Measurements from ENCODE around the gene GSTO2.
"Not testable (repeated sequence)": the region's sequence is repeated elsewhere in the genome, so short reads cannot be mapped to it uniquely, and the experiment has no call there.

GSTO2 gene

DNA sequence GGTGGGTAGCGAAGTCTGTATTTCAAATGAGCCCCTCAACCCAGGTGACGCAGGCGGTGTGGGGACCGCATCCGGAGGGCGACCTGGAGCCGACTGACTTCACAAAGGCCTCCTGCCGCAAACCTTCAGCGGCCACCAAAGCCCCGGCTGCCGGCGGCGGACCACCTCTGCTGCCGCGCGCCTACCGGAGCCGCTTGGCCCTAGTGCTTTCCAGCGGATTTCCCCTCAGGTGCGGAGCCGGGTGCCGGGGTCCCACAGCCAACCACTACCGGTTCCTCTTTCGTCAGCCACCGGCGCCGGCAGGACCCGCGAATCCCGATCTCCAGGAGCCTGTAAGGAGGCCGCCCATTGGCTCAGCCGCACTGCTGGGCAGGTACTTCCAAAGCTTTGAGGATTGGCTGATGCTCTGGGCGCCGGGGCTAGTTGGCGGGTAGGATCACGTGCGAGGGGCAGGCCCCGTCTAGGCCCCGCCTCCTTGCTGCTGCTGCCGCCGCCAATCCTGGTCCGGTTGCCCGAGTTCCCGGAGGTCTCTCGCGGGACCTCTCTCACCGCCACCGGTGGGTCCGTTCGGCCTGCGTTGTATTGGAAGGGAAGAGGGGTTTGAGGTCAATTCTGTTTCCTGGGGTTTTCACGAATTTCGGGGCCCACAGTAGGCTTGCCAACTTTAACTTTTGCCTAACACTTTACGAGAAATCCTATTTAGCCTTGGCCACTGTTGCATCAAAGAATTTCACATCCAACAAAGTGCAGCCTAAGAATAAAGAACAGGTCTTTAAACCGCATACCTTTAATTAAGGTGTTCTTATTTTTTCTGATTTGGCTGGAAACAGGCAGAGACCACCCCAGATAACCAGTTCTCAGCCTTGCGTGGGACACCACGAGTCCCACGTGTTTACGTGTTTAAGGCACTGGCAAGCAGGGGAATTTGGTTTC is at the start of gene GSTO2:
Gene GSTO2, plus strand, starts transcription at position 472 of the 933 bp plus-strand sequence. CDS start 5,732 bp downstream, outside the sequence.
- peak; percentile 94 to 99 (median 96) for DNase-seq (ENCODE audit: low read depth in 3 of 3)

DNA sequence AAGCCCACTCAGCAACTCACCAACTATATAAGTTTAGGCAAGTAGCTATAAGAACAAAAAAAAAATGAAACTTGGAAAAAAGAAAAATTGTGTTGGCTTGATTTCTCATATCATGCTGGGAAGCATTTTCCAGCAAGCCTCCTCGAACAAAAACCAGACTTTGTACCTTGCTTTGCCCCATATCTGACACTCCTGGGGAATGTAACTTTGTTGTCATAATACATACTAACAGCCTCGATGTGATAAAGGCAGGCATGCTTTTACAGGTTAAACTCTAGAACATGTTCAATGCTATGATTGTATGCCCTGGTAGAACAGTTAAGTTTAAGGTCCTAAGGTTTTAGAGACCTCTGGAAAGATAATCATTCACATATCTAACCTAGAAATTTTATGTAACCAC is 48.5 kb upstream of the GSTO2 start:
- no peak for DNase-seq (ENCODE audit: low read depth in 3 of 3)

DNA sequence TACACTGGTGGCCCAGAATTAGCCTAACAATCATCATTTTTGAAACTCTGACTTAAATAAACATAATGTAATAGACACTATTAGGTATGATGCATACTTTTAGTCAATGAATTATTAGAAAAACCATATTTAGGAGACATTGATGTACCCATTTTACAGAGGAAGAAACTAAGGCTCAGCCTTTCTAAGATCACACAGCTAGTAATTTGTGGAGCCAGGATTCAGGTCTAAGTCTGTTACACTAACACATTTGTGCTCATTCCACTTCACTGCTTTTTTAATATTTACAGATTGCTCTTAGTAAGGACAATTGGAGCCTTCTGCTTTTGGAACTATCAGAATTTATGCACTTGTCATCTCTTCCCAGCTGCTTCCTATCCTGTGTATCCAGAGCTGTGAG is 45.7 kb upstream of the GSTO2 start:
- DNase-seq (ENCODE audit: low read depth in 3 of 3) = no peak

DNA sequence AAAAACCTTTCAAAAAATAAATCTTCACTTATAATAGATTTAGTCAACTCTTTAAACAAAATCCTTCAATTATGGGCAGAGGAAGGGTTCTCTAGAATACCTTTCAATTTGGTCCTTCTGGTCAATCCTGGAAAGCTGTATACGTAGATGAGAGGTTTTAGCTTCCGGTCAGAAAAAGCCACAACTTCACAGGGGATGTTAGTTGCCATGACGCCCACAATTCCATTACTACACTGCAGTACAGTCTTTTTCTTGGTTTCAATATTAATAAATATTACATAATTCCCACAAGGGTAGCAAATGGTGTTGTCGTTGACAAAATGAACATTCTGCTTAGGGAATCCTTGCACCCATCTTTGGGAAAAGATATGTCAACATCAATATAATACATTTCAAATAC is 38.5 kb upstream of the GSTO2 start:
- DNase-seq (ENCODE audit: low read depth in 3 of 3) = no peak

DNA sequence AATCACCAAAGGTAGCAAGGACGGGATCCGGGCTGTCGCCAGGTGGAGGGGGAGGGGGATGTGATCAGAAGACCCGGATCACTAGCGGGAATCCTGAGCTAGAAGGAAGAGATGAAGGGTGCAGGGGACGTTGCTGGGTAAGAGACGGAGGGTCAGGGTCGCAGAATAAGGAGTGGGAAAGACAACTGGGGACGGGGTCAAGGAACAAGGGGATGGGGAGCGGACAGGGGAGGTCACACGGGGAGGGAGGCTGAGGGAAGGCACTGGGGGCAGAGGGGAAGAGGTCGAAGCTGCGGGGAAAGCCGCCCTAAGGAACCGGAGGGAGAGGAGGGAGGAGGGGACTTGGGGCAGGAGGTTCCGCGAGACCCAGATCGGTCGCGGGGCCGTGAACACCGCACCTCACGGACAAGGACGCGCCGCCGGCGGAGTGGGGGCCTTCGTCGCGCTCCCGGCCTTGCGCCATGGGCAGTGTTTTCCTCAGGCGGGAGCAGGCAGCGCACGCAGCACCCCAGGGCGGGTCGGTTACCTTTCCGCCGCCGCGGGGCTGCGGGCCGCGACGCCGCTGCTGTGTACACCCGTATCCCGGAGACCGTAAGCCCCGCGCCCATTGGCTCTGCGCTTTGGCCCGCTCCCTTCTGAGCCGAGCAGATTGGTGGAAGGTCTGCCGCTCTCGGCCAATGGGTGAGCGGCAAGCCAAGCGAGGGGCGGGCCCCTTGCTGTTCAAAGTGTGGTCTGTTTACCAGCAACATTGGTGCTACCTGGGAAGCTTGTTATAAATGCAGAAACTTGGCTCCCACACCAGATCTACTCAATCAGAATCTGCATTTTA is 37.0 kb upstream of the GSTO2 start, which contains the start of gene CFAP43:
Gene CFAP43, minus strand, starts transcription at position 581 of the 829 bp plus-strand sequence. Its CDS starts 118 bp downstream, at position 463.
- peak; percentile 98 to 99 (median 98) for DNase-seq (ENCODE audit: low read depth in 3 of 3)

DNA sequence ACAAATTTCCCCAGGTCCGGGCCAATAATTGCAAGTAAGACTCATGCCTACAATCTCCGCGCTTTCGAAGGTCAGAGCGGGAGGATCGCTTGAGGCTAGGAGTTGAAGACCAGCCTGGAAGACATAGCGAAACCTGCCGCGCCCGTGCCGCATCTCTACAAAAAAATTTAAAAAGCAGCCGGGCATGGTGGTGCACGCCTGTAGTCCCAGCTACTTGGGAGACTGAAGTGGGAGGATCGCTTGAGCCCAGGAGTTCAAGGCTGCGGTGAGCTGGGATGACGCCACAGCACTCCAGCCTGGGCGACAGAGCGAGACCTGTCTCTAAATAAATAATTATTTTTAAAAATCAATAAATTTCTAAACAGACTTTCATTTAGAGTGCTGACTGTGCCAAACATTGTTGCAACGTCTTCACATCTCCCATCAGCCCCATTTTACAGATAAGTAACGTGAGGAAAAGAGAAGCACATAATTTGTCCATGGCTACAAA is 36.3 kb upstream of the GSTO2 start:
- DNase-seq (ENCODE audit: low read depth in 3 of 3) = no peak

DNA sequence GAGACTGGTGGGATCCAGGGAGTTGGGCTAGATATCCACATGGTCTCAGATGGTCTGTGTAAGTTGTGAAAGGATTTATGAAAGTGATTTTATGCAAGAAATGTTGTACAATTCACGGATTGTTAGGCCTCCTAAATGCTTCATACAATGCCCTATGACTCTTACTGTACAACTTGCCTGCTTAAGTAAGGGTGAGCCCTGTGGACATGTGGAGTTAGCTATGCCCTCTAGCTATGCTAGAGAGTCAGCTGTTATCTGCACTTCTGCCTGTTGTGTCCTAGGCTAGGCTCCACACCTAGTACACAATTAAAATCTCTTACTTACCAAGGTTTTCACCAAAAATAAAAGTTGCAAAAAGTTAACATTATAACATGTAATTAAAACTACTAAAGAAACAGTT is 35.2 kb upstream of the GSTO2 start:
- no peak for DNase-seq (ENCODE audit: low read depth in 3 of 3)

DNA sequence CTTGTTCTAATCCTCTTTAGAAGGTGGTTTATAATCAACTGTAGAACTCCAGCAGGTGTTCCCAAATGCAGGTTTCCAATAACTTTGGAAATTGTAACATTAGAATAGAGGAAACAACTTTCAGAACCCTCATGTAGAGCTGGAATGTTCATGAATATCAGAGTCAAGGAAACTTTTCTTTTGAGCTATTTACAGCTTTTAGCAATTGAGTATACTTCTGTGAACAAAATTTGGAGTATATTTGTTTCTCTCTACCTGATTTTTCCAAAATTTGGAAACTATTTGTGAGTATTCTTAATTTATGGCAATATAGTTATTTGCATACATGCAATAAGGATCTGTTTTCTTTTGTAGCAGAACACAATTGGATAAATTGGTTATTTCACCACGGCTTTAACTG is 34.0 kb upstream of the GSTO2 start:
- no peak for DNase-seq (ENCODE audit: low read depth in 3 of 3)

DNA sequence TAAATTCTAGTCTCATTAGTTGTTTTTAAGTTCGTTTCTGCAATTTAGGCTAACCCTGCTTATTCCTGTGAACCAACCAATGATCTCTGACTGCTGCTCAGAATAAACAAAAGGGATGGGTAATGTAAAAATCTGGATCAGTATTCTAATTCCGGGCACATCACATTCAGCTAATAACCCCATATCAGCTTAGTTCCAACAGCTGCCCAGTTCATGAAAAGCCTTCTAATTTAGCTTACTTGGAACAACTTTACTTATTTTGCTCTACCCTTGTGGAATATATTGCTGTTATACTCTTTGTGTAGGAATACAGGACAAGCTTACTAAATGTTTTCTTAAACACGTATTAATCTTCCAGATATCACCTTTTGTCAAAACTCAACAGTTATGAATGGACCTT is 33.2 kb upstream of the GSTO2 start:
- DNase-seq (ENCODE audit: low read depth in 3 of 3) = no peak

DNA sequence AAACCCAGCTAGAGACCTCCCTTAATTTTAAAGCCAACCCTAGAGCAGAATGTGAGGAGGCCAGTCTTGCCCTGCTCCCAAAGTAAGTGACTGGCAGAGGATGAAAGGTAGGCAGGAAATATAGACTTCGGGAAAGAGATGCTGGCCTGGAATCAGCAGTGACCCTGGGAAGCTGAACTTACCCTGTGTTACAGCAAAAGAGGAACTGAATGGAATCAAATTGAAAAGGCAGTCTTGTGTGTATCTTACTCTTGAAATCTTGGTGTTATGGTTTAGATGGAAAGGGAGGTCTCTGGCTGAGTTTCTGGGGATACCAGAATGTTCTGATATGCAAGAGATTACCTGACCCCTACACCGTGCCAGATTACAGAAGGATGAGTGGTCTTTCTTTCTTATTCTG is 28.9 kb upstream of the GSTO2 start:
- DNase-seq (ENCODE audit: low read depth in 3 of 3) = no peak

DNA sequence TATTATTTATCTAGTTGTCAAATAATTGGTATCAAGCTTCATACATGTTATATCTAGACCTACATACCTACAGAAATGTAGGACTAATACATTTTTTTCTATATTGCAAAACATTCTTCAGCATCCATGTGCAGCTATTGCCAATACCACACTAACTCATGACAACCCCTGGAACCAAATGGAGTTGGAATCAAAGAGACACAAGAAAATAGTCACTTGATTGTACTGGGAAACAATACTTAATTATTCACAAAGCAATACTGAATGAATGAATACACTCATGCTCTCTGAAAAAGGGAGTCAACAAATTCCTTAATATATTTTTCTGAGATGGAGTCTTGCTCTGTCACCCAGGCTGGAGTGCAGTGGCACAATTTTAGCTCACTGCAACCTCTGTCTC is 26.4 kb upstream of the GSTO2 start:
- no peak for DNase-seq (ENCODE audit: low read depth in 3 of 3)

DNA sequence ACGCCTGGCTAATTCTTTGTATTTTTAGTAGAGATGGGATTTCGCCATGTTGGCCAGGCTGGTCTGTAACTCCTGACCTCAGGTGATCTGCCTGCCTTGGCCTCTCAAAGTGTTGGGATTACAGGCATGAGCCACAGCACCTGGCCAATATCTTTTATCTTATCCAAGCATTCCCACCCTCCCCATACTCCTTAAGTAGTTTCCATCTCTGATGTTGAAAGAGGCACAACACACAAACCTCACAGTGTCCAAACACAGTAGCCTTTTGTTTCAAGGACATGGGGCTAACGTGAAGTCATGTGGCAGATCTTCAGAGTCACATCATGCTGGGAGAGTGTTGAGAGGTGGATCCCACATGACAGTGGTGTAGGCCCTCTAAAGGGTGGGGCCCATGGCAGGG is 26.0 kb upstream of the GSTO2 start:
- DNase-seq (ENCODE audit: low read depth in 3 of 3) = not testable (repeated sequence)

DNA sequence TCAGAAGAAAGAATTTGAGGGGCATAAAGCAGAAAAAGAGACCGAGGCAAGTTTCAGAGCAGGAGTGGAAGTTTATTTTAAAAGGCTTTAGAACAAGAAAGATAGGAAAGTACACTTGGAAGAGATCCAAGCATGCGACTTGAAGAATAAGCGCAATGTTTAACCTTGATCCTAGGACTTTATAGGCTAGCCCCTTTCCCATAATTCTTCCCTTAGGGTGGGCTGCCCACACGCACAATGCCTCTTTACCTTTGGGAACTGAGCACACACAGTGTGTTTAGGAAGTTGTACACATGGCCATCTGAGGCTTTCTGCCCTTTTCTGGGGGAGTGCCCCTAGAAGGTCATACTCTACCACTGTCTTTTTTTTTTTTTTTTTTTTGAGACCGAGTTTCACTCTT is 25.5 kb upstream of the GSTO2 start:
- no peak for DNase-seq (ENCODE audit: low read depth in 3 of 3)

DNA sequence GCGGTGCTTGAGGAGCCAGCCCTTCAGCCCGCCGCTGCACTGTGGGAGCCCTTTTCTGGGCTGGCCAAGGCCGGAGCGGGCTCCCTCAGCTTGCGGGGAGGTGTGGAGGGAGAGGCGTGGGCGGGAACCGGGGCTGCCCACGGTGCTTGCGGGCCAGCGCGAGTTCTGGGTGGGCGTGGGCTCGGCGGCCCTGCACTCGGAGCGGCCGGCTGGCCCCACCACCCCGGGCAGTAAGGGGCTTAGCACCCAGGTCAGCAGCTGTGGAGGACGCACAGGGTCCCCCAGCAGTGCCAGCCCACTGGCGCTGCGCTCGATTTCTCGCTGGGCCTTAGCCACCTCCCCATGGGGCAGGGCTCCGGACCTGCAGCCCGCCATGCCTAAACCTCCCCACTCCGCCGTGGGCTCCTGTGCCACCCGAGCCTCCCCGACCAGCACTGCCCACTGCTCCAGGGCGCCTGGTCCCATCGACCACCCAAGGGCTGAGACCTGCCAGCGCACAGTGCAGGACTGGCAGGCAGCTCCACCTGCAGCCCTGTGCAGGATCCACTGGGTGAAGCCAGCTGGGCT is 23.8 kb upstream of the GSTO2 start:
- no peak for DNase-seq (ENCODE audit: low read depth in 3 of 3)

DNA sequence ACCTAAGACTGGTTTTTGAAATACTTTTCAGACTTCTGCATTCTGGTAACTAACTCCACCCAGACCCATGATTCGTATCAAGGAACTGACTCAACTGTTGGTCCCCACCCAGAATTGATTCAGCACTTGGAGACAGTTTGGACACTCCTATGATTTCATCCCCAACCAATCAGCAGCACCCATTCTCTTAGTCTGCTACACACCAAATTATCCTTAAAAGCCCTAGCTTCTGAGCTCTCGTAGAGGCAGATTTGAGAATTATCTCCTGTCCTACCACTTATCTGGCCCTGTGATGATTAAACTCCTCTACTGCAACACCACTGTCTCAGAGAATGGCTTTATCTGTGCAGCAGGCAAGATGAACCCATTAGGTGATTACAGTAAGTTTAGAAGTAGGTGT is 22.0 kb upstream of the GSTO2 start:
- no peak for DNase-seq (ENCODE audit: low read depth in 3 of 3)

DNA sequence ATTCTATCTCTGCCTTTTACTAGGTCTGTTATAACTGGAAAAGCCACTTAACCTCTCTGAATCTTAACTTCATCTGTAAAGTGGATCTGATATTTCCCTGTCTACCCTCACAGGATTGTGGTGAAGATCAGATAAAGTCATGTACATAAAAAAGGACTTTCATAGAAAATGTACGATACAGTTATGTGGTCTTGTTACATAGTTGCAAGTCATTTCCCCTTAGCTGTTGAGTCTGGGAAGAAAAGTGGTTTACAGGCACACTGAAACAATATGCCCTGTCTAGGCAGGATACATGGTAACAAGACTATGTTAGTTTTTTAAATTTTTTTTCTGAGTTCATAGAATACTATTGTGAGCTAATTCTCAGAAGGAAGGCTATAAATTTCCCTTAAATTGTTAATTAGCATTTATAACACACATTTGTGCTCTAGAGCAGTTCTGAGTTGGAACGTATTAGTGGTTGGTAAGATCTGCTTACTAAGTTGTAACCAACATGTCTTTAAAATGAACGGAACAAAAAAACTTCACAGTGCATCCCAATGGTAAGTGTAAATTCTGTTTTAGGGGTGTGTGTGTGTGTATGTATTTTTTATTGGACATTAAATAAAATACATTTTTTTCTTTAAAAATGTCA is 21.4 kb upstream of the GSTO2 start:
- no peak for DNase-seq (ENCODE audit: low read depth in 3 of 3)

DNA sequence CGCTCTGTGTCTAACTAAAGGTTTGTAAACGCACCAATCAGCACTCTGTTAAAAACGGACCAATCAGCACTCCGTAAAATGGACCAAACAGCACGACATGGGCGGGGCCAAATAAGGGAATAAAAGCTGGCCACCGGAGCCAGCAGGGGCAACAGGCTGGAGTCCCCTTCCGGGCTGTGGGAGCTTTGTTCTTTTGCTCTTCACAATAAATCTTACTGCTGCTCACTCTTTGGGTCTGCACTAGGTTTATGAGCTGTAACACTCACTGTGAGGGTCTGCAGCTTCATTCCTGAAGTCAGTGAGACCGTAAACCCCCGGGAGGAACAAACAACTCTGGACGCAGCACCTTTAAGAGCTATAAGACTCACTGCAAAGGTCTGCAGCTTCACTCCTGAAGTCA is 20.1 kb upstream of the GSTO2 start:
- DNase-seq (ENCODE audit: low read depth in 3 of 3) = not testable (repeated sequence)

DNA sequence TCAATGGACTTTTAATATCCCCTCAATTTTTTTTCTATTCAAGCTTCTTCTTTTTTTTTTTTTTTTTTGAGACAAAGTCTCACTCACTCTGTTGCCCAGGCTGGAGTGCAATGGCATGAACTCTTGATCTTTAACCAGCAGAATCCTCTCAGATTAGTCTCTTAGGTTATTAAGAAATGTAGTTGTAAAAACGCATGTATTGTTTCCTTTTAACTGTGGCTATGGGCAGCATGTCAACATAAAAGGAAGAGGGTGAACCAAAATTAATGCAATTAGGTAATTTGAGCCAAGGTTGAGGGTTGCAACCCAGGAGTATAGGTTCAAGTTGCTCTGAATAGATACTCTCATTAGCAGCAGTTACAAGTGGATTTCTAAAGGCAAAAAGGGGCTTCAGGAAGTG is 18.6 kb upstream of the GSTO2 start:
- DNase-seq (ENCODE audit: low read depth in 3 of 3) = no peak

DNA sequence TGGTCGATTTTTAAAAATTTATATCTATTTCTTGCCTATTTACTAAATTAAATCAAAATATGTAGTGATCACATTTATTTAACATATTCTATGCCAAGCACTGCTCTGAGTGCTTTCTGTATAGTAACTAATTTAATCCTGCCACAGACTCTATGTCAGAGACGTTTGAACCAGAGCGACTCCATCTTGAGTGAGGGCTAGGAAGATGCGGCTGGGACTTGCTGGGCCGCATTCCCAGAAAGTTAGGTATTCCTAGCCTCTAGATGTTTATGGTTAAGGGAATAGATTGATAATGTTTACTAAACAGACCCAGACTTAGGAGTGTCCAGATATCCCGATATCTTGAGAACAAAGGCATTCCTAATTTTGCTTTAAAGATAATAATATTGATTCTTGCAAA is 17.5 kb upstream of the GSTO2 start:
- no peak for DNase-seq (ENCODE audit: low read depth in 3 of 3)

DNA sequence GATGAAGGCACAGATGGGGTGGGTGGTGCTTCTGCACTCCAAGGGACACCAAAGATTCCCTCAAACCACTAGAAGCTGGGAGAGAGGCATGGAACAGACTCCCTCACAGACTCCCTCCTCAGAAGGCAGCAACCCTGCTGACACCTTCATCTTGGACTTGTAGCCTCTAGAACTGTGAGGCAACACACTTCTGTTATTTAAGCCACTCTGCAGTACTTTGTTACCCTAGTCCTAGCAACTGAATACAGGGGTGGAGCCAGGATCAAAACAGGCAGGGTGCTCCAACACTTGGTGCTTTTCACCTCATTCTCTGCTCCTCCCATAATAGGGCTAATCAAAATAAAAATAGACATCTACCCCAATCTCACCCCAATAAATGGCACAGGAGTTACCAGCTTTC is 16.6 kb upstream of the GSTO2 start:
- no peak for DNase-seq (ENCODE audit: low read depth in 3 of 3)

DNA sequence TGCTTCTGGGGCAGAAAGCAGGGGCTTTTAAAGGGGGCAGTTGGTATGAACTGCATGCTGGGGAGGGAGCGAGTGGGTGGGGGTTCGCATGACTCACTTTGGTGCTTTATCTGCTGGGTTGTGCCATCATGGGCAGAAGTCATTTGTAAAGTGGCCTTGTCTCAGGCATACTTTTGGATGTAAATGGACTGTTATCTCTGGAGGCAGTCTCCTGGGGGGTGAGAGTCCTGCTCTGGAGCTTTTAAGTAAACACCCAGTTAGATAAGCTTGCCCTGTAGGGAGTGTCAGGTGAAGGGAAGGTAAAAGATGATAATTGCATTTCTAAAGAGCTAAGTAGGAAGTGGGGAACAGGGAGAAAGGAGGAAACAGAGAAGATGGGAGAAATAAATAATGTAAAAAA is 15.9 kb upstream of the GSTO2 start:
- no peak for DNase-seq (ENCODE audit: low read depth in 3 of 3)
